Measurements from ENCODE around the gene OTUD1. TPM values are rescaled to one million over a fixed set of nuclear protein-coding genes. Genes with fewer than 3 reads are reported as not detected.

The OTUD1 gene
- total RNA-seq, 1 experiment from 2014 or later, result 3.8 TPM

GRCh38 chr10:23408330-23408976 lies 30.4 kb upstream of the OTUD1 start:
- no peak overlapping the region for H4K8ac ChIP-seq (replicated peaks; ENCODE audit: insufficient read length, low read depth, low read length)
- no peak overlapping the region for H3K23ac ChIP-seq (ENCODE audit: insufficient read length, low read depth, low read length)
- H3K27ac ChIP-seq (ENCODE audit: insufficient read length, low read depth, low read length), result no peak overlapping the region
- H2AK5ac ChIP-seq (ENCODE audit: insufficient read length, low read length), result no peak overlapping the region
- no peak overlapping the region for H2BK15ac ChIP-seq (ENCODE audit: low read depth, low read length)
- Mint-ChIP-seq H3K36me3 (ENCODE audit: insufficient read depth in 1 of 3, low read depth in 3 of 3) (no peaks in the 10 kb centered on the region), H3K4me1 (peaks cover 17 to 20% of the 10 kb centered on the region in 2 experiments), H3K4me3 (no peak overlapping the region), H3K27ac (no peak overlapping the region), H3K9me3 (no peaks in the 10 kb centered on the region), H3K27me3 (ENCODE audit: low read depth) (no peaks in the 10 kb centered on the region)
- WGBS (ENCODE audit: extremely low coverage, insufficient read length, low lambda C conversion rate), result no CpG with 5 or more reads among the region's 8 CpGs
- no peak overlapping the region for H2BK12ac ChIP-seq (ENCODE audit: insufficient read length, low read depth, low read length)
- H2BK120ac ChIP-seq (ENCODE audit: low read depth, low read length, poor library complexity, severe bottlenecking), result no peak overlapping the region
- H2BK20ac ChIP-seq (ENCODE audit: low read depth, low read length, poor library complexity, severe bottlenecking), result no peak overlapping the region
- no peaks in the 10 kb centered on the region for H3K79me2 ChIP-seq (ENCODE audit: insufficient read depth, low read length)
- no peaks in the 10 kb centered on the region for H3K23me2 ChIP-seq (ENCODE audit: insufficient read length, low read depth, low read length, poor library complexity, severe bottlenecking)
- no peak overlapping the region for H2BK5ac ChIP-seq (ENCODE audit: insufficient read length, low read length)
- no peak overlapping the region for H3T11ph ChIP-seq (ENCODE audit: low read length)
- H4K20me1 ChIP-seq (ENCODE audit: control insufficient read depth, insufficient read depth, insufficient read length), result no peaks in the 10 kb centered on the region
- no peaks in the 10 kb centered on the region for H3K27me3 ChIP-seq (ENCODE audit: insufficient read depth, low read length)
- no peaks in the 10 kb centered on the region for H3K79me1 ChIP-seq (ENCODE audit: insufficient read depth, low read depth, low read length, poor library complexity, severe bottlenecking)
- H4K5ac ChIP-seq (ENCODE audit: insufficient read length, low read depth, low read length), result no peak overlapping the region
- H3K9ac ChIP-seq (ENCODE audit: extremely low read depth, insufficient read length, low read length), result no peak overlapping the region
- no peak overlapping the region for H3K56ac ChIP-seq (ENCODE audit: insufficient read length, low read depth, low read length)
- no peak overlapping the region for H3K14ac ChIP-seq (ENCODE audit: insufficient read depth, low read length)
- H3K4me1 ChIP-seq (ENCODE audit: insufficient read depth, low read length), result peaks cover 2% of the 10 kb centered on the region; the same call in 1 of the 2 replicates
- H2AFZ ChIP-seq (ENCODE audit: low read length), result no peak overlapping the region
- DNase-seq, result no peak
- no peak overlapping the region for H3K18ac ChIP-seq (ENCODE audit: insufficient read length, low read depth, low read length)
- no peaks in the 10 kb centered on the region for H3K9me3 ChIP-seq (ENCODE audit: control insufficient read depth, low read depth, low read length)
- no peak for TF ChIP-seq CTCF (conservative IDR thresholded peaks at IDR 0.05)
- H3K4ac ChIP-seq (ENCODE audit: low read depth, low read length), result no peak overlapping the region
- H3K4me2 ChIP-seq (ENCODE audit: insufficient read depth, insufficient read length, low read length), result no peak overlapping the region
- no peak overlapping the region for H4K91ac ChIP-seq (ENCODE audit: insufficient read length, low read depth, low read length)
